HG03575 (cell line): ENCODE data around the gene ZNF778.

Source experiments
- ATAC-seq: cut with Tn5 transposase; IDR thresholded peaks from one replicate; pipeline ENCODE4 v1.9.1; 2021; ENCODE audit not compliant: unreplicated experiment, insufficient number of reproducible peaks, low FRiP score; ENCODE audit errors: extremely low read depth

ZNF778 gene

DNA sequence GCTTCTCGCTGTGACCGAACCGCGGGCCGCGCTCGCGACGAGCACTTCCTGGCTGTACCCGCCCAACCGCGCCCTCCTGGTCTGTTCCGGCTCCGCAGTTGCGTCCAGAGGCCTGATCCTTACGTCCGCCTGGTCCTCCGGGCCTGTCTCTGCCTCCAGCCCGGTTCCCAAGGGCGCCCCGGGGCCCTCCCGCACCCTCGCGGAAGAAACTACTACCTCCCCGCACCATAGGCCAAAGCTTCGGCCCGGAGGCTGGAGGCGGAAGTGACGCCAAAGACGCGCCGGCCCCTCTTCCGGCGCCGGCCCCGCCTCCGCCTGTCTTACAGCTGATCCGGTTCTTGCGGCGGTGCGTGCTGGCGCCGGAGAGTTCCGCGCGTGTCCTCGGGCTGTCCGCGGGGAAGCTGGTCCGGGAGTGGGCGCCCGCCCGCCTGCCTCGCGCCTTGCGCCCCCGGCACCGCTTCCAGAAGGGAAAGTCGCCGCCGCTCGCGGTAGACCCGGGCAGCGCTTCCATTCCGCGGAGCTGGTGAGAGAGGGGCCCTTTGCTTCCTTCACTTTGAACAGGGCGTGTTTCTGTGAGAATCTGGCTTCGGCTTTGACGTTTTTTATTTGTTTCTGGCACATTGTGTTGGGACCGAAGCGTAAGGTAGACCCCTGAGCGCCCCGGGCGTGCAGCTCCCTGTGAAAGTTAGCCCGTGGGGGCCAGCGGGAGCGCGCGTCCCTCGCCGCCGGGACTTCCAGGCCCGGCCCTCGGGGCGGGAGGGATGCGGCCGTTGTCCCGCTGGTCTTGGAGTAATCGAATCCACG, at the start of gene ZNF778:
Gene ZNF778 (plus strand): TSS at position 316 of the 804 bp plus-strand sequence. CDS start 3,425 bp downstream, outside the sequence.
- no peak for ATAC-seq

DNA sequence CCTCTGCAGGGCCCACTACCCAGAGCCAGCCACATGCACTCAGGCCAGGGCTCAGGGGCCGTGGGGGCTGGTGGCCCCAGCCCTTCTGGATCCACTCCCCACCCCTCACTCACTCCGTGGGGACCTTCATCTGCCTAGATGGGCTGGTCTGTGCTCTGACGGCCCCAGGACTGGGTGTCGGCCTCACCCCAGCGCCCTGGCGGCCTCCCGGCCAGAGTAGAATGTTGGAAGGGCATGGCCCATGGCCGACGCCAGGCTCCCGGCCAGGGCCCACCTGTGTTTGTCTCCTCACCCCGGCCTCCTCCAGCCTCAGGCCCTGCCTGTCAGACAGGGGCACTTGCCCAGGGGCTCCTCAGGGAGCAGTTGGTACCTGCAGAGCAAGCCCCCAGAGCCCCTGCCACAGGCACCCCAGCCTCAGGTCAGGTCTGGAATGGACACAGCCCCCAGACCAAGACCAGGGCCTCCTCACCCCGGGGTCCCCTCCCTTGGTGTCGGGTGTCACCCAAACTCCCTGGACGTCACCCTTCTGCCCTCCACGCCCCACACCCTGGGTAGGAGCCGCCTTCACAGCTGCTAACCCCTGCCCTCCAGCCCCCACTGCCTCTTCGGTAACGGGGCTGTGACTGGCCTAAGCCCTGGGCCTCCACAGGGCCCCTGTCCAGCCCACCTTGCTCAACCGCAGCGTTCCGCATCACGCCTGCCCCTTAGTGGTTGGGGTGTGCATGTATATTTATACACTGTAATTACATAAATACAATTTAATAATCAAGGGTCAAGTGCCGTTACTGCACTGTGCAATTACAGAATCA, 48.9 kb upstream of the ZNF778 start:
- ATAC-seq: no peak

DNA sequence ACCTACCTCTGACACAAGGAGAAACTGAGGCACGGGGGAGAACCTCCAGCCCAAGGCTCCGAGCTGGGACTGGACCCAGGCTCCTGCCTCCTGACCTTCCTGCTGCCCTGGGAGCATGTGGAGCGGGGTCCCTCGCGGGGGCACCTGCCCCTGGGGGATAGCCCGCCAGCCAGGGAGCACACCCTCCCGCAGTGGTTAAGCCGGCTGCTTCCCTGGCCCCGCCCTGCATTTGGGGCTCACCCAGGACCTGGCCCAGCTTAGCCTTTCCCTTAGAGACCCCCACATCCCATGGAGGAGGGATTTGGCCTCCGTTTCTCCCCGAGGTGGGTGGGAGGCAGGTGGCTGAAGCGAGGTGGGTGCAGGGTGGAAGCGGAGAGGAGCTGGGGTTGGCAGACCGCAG, 47.7 kb upstream of the ZNF778 start:
- no peak for ATAC-seq

DNA sequence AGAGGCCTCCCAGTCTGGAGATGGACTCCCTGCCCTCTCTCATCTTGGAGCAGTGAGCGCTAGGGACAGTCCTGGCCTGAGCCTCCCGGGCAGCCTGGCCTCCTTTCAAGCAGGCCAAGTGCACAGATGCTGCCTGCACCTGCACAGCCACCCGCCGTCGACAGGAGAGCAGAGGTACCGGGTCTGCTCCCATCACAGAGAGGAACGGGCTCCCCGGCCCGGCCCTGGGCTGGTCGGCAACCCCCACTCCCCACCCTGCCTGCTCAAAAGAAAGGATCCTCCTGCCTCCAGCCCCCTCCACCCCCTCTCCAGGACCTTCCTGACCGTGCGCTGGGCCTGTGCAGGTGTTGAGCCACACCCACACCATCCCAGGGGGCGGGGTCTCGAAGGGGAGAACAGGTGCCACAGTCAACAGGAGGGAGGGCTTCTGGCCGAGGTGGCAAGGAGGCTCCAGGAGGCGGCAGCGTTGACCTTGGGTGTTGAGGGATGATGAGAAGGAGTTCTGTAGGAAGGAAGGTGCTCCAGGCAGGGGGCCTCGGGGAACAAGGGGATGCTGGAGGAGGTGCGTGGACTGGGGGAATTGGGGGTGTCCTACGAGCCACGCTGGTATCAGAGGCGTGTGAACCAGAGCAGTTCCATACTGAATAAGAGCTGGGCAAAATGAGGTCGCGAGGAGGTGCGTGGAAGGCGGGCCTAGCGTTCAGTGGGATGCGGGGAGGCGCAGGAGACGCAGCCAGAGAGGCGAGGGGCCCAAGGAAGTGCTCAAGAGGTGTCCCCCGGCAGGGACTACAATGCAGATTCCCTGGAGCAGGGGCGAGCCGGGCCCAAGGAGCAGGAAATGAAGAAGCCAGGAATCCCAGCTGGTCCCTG, 46.9 kb upstream of the ZNF778 start:
- no peak for ATAC-seq

DNA sequence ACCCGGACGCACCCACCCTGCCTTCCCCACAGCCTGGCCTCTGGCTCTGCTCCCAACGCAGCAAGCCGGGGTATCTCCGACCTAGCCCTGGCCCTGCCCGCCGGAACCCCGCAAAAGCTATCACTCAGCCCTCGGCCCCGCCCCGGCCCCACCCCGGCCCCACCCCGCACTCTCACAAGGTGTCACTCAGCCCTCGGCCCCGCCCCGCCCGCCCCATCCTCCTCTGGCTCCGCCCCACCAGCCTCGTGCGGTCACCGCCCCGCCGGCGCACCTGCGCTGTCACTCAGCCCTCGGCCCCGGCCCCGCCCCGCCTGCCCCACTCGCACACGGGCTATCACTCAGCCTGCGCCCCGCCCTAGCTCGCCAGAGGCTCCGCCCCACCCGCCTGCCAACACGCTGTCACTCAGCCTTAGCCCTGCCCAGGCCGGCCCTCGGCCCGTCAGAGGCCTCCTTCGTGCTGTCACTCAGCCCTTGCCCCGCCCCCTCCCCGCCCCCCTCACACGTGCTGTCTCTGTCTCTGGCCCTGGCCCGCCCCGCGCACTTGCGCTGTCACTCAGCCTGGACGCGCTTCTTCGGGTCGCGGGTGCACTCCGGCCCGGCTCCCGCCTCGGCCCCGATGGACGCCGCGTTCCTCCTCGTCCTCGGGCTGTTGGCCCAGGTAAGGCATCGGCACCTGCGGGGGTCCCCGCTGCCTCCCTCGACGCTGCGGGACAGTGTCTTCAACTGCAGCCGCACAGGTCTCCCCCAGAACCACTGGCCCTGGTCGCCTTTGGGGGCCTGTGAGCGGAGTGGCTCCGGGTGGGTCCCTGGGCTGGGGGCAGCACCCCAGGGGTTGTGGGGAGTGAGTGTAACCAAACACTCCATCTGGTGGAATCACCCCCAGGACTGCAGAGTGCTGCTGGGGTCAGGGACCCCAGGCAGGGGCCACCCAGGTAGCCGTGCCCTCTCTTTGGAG, 46.0 kb upstream of the ZNF778 start, which contains the start of gene CDH15:
Gene CDH15 (plus strand): TSS at position 533 of the 955 bp plus-strand sequence. CDS start 84 bp downstream, at position 617.
- ATAC-seq: no peak

DNA sequence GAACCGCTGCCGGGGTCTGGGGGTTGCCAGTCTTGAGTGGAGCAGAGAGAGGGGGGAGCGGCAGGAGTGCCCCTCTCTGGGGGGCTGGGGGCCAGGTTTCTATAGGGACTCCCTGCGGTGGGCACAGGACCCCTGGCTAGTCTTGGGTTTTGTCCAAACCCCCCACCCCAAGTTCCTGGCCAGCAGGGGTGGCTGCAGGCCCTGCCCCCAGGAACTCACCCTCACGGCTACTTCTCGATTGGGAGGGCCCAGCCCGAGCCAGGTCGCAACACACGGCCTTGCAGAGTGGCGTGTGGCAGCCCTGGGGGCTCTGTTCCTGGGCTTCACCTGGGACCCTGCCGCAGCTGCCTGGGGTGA, 45.4 kb upstream of the ZNF778 start:
- no peak for ATAC-seq

DNA sequence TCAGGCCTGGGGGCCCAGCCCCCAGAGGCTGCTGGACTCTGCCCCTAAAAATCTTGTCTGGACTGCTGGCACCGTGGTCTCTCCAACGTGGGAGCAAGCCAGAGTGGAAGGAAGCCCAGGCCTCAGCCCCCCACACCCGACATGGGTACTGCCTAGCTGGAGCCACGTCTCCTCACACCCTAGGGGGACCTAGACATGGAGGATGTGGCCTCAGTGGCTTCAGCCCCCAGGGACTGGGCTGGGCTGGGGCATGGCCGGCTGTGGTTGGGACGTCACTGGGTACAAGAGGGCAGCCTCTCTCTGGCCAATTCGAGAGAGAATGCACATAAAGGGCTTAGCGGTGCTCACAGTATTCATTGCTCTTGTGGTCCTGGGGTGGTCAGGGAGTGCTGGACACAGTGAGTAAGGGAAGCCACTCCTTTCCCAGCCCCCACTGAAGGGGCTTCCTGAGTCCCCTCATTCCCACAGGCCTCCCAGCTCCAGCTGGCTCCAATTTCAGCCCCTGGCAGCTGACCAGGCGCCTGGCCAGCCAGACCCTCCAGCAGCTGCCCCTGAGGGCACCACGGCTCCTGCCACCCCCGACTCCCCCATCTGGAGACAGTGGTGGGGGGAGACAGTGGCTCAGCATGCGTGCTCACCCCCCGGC, 44.9 kb upstream of the ZNF778 start:
- ATAC-seq: no peak

DNA sequence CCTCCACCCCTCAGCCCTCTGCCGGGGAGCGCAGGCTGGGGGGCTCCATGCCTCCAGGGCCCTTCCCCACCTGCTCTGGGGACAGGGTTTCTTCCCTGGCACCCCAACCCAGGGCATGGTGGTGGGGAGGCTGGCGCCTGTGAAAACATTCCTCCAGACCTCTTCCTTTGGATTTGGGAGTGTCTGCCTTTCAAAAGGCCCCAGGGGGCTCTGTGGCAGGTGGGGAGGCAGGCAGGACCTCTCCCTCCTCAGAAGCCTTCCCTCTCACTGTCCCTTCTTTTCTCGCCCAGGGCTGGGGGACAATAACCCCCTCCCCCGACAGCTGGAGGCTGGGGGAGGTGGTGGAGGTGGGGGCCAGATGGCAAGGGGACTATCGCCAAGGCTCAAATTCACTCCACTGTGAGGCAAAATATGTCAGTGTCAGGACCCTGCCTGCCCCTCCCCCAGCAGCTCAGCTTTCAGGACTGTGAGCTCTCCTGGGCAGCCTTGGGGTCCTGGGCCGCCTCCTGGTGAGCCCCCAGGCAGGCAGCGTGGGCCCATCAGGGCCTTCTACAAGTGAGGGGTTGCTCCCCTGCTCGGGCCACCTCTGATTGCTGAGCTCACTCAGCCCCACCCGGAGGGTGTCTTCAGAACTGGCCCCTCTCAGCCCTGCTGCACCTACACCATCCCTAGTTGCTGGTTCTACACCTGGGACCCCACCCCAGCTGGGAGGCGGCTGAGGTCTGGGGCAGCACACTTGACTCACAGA, 44.2 kb upstream of the ZNF778 start:
- no peak for ATAC-seq

DNA sequence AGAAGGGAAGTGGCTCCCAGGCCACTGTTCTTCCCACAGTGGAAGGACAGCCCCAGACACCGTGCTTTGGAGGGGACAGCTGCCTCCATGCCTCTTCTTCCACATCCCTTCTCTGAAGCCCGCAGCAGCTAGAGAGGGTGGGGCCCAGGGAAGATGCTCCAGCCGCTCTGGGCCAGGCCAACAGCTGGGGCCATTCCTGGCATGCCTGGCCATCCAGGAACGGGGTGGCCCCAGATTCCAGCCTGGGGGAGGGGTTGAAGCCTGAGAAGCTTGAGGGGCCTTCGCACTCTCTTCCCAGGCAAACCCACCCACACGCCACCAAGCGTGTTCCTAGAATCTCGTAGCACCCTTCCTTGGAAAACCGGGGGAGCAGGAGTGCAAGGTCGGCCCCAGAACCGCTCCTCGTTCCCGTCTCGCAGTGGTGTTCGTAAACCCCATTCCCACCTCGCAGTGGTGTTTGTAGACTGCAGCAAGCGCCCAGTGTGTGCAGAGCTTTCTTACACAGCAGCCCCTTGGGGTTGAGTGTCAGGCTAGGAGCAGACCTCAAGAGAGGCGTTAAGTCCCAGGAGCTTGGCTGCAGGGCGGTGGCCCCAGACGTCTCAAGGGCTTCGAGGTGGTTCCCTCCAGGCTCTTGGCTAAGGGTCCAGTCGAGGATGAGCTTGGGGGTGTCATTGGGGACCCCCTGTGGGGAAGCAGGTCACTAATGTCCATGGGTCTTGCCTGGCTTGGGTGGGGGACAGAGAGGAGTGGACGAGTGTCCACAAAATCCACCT, 43.3 kb upstream of the ZNF778 start:
- no peak for ATAC-seq

DNA sequence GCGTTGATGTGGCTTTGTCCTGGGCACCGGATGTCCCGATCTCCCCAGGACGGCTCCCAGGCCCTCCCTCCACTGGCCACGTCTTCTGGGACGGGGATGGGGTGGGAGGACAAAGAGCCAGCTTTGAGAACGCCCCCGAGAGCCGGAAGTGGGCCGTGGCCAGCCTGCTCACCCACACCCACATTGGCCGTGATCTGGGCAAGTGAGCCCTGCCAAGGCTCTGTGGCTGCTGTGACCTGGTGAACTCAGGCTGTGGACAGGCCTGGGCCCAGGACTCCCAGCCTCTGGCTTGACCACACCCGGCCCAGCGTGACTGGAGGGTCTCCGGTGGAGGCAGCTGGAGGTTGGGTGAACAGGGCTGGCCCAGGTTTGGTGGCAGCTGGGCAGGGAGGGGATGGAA, 42.6 kb upstream of the ZNF778 start:
- ATAC-seq: no peak

DNA sequence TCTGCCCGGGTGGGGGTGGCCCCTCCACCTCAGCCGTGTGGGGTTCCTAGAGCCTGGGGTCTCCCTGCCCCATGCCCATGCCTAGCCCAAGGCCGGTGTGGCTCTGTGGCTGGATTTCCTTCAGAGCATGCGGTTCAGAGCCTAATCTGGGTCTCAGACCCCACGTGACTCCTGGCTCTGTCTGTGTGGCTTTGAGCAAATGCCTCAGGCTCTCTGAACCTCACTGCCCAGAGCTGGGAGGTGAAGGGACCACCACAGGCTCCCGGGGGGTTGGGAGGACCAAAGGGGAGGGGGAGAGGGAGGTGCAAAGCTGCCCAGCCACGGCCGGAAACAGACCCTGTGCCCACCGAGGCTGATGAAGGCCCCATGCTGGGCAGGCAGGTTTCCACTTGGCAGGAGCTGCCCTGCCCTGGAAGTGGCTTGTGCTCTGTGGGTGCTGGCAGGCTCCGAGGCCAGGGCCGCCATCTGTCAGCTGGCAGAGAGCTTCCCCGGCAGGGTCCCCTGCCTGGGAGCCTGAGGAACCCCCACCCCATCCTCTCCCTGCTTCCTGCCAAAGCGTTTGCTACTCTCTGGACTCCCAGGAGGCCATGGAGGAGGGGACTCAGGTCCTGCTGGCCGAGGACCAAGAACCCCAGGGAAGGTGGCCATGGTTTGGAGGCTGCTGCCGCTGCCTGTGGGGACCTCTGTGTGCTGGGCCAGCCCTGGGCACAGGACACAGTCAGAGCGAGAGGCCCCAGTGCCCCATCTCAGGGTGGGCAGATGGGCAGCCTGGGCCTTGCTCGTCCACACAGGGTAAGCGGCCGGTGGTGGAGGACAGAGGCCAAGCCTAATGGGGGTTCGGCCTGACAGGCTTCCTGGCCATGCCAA, 42.0 kb upstream of the ZNF778 start:
- ATAC-seq: no peak

DNA sequence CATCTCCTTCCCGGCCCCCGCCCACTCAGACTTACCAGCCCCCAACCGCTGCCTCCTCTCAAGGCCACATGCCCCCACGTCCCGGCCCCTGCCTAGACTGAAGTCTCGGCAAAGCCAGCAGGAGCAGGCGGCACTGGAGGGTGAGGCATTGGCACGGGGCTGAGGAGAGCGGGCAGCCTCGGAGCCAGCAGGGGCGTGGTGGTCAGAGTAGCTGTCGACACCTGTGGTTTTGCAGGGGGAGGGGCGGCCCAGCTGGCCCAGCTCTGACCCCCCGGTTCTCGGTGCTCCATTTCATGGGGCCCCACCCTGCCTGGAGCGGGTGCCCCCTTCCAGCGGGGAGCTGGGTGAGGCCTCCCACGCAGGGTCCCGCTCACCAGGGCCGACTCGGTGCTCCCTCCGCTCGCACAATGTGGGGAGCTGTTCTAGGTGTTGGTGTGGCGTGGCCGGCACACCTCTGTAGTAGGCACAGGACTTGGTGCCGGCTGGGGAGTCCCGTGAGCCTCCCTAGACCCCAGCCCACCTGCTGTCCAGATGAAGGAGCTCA, 41.3 kb upstream of the ZNF778 start:
- no peak for ATAC-seq

DNA sequence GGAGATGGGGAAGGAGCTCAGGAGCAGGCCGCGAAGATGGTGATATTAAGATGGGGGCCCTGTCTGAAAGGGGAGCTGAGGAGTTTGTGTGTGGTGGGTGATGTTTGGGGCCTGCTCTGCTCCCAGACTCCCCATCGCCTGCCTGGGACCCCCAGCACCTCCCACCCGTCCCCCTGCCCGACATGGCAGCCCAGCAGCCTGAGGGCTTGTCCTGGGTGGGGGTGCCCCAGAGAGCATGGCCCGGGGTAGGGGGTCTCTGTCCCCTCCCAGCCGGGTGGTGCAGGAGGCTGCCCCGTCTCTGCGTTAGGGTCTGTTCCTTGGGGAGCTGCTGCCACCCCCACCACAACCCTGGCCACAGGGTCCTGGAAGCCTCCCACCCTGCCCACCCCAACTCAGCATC, 40.8 kb upstream of the ZNF778 start:
- ATAC-seq: no peak

DNA sequence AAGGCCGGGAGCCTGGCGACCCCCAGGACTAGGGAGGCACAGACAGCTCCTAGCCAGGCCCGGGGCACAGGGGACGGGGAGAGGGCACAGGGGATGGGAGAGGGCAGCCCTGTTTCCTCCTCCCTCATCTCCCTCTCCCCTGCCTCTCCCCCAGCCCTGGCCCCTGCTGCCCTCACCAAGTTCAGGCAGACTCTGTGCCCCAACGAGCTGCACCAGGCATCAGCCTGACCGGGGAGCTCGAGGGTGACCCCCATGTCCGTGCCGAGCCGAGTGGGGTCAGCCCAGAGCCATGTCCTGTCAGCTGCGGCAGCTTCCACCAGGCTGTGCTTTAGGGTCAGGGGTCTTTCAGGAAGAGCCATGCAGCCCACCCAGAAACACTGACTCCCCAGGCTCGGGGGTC, 40.0 kb upstream of the ZNF778 start:
- no peak for ATAC-seq

DNA sequence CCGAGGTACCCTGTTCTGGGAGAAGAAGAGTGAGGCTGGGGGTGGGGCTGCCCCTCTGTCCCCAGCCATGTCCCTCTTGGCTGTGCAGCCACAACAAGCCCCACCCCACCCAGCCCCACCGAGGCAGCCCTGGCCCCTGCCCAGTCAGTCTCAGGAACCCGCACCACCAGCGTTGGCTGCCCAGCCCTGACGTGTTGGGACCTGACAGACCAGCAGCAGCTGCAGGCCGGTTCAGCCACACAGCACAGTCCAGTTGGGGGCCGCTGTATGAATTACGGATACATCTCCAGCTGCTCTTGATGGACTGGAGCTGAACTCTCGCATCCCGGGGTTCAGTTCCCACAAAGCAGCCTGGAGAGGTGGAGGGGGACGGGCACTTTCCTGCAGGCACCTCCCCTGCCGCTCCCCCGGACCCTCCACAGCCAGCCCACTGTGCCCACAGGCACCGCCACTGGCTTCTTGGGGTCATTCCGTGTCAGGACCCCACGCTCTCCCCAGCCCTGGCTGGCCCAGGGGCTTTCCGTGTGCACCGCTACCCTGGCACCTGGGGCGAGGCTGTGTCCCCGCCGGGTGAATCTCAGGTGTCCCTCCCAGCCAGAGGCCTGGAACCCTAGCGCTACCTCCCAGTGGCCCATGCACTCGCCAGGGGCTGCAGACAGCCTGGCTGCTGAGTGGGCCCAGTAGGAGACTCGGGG, 38.9 kb upstream of the ZNF778 start:
- no peak for ATAC-seq
